GM10266 (cell line): ENCODE measurements around the gene ABHD14A.

ENCODE experiments used
- DNase-seq: peaks from one replicate; pipeline ENCODE4 v3.0.0; 2012; ENCODE audit errors: extremely low spot score
- CTCF ChIP-seq: IDR thresholded peaks from 2 replicates; pipeline ENCODE4 v1.5.1; 2012; ENCODE audit warnings: mild to moderate bottlenecking, low read depth; ENCODE audit not compliant: control insufficient read depth, insufficient read depth; ENCODE audit errors: missing control alignments

ABHD14A gene

GRCh38 chr3:52013802-52014598 is 39.1 kb downstream of the ABHD14A start:
- no peak for TF ChIP-seq CTCF
- no peak for DNase-seq

- DNase-seq, result no peak
- no peak for TF ChIP-seq CTCF
Observed at GRCh38 chr3:52014613-52015012, 39.7 kb downstream of the ABHD14A start.

GRCh38 chr3:52015438-52016228 is 40.8 kb downstream of the ABHD14A start:
- no peak for TF ChIP-seq CTCF
- DNase-seq, result no peak

- no peak for DNase-seq
- TF ChIP-seq CTCF, result no peak
Observed at GRCh38 chr3:52017586-52017985, 42.7 kb downstream of the ABHD14A start.

- no peak for DNase-seq
- no peak for TF ChIP-seq CTCF
Observed at GRCh38 chr3:52018319-52019000, 43.6 kb downstream of the ABHD14A start.

GRCh38 chr3:52019352-52020080 is 44.7 kb downstream of the ABHD14A start:
- no peak for DNase-seq
- no peak for TF ChIP-seq CTCF
